GM04503 (cell line): ENCODE data around the gene TANC1.

Experiments used
- DNase-seq: peaks from one replicate; pipeline ENCODE4 v3.0.0-alpha.2; 2012; ENCODE audit warnings: low read depth

The TANC1 gene

DNA sequence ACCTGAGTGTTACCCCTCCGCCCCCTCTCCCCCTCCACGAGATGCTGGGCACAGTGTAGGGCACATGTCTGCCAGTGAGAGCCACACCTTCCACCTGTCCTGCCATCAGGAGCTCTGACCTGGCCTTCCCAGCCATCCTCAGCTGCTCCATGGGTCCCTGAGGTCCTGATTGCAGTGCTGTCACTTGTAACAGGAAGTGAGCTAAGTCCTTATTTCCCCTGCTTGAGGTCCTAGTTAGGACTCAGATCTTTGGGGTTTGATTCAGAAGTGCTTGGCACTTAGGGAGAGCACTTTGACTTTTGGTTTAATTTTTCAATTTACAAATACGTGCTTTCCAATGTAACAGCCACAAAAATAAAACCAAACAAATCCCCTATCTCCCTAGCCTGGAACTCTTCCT is 192.5 kb downstream of the TANC1 start:
- DNase-seq: no peak

DNA sequence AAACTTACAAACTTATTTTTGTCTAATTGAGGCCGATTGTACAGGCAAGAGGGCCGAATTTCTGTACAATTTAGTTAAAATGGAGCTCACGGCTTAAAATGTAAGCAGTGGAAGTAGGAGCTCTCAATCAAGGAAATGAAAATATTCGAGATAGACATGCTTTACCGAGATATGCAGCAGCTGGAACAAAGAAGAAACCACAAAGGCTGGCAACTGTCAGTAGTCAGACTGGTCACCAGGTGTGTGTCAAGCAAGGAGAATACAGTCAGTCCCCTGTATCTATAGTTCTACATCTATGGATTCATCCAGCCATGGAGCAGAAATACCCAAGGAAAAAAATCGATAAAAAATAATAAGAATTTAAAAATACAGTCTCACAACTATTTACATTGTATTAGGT is 195.5 kb downstream of the TANC1 start:
- DNase-seq: no peak

DNA sequence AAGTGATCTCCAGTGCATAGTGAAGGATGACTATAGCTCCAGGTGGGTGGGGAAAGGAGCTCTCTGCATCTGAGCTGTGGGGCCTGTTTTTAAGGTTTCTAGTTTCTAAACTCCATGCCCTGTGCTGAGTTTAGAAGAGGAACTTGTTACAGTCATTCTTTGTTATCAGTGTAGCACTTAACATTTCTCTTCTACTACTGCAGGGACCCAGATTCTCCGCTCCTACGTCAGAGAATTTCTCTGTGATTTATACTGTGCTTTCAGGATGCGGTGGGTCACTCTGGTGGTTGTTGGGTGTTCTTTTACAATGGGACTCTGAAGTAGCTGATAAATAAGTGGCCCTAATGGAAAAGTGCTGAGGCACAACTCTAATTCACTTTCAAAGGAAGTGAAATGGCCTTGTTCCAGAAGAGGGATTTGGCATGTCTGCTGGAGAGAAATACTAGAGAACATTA is 196.0 kb downstream of the TANC1 start:
- DNase-seq: no peak

GRCh38 chr2:159165048-159165447 is 196.6 kb downstream of the TANC1 start:
- no peak for DNase-seq

DNA sequence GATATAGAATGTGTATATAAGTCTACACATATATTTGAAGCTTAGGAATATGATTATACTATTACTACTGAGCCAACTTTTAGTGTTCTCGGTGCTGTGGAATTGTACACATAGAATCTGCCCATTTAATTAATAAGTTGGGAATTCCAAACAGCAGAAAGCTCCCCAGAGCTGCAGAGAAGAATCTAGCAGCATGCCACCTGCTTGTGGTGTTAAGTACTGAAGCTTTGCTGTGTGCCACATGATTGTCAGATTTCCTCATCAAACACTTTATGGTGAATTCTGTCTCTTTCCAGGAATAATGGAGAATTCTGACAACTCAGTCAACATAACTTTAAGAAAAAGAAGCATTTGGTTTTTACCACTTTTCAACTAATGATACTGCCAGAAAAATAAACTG is 200.3 kb downstream of the TANC1 start:
- no peak for DNase-seq

- DNase-seq: no peak
These were observed 200.7 kb downstream of the TANC1 start for GRCh38 chr2:159169187-159169586.

DNA sequence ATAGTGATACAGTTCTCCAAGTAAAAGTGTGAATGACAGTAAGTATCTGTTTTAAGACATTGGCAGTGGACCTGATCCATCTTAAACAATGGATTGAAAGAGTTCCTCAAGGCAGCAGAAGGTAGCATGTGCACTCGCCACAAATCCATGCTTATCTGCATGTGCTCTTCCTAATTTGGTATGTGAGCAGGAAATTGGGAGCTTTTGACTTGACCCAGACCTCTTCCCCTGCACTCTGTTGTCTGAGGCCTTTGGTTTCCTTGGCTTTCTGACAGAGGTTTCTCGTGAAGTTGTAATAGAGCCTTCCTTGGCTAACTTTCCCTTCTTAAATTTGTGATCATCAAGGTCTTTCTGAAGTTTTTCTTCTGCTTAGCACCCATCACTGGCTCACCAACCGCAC is 204.0 kb downstream of the TANC1 start:
- DNase-seq: no peak

GRCh38 chr2:159174759-159175158 is 206.3 kb downstream of the TANC1 start:
- no peak for DNase-seq

DNA sequence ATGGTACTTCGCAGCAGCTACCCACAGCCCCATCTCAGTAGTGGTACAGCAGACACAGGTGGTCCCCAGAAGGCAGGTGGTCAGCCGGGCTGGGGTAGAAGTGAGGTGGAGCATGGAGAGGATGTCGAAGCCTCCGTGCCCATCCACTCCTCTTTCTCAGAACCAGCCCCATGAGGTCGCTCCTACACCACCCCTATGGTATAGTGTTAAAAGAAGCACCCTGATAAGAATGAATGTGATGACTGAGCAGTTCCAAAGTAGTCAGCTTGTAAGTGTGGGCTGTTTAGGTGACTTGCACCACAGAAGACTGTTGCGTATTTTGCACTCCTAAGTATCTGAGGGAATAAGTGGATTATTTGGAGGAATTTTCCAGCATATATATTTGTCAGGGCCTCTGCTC is 206.7 kb downstream of the TANC1 start:
- no peak for DNase-seq

- no peak for DNase-seq
These were observed 207.5 kb downstream of the TANC1 start for GRCh38 chr2:159175927-159176326.

GRCh38 chr2:159176555-159176954 is 208.1 kb downstream of the TANC1 start:
- DNase-seq: no peak

- DNase-seq: no peak
These were observed 208.9 kb downstream of the TANC1 start for GRCh38 chr2:159177357-159177756.

DNA sequence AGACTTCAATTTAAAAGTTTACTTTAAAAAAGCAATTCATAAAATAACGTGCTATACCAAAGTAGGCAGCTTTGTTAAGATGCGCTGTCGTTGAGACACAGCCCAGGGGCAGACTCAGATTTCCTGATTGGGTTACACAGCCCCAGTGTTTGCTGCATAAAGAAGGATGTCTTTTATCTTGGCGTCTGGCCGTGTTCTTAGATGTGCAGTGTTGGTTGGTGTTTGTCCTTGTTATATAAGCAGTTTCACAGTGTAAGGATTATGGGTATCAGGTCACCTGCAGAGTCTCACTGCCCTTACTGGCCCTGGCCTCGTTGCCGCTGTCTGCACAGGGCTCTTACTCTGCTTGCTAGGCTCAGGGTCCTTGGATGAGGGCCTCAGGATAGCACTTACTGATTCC is 209.5 kb downstream of the TANC1 start:
- DNase-seq: no peak

DNA sequence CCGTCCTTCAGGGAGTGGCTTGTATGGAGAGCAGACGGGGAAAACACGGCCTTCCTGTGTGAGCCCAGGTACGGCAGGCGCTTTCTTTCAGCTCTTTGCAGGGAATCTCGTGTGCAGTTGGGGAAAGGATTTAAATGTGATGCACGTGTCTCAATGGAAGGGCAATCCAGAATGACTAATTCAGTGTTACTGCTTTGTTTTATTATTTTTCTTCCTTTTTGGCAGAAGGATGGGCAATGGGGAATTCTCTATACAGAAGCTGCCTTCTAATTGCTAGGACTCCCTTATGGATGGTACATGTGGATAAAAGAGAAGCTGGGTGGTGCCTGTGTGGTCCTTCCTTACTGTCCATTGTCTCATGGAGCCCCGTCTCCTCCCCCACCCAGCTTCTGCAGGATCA is 210.7 kb downstream of the TANC1 start:
- no peak for DNase-seq

DNA sequence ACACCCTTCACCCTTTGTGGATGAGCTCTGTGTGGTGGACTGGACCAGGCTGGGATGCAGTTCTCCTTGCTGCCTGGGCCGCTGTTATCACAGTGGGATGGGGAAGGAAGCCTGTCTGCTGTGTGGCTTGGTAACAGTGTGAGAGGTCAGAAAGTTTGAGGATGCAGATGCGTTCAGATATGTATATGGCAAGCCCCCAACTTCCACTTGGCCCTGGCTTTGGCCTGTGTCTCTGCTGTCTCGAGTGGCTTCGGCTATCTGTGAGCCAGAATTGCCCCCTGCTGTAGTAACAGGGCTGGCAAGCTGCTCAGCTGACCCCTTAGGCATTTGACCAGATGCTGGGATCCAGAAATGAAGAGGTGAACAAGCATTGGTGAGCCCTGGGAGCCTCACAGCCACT is 211.3 kb downstream of the TANC1 start:
- no peak for DNase-seq

GRCh38 chr2:159183346-159183745 is 214.9 kb downstream of the TANC1 start:
- DNase-seq: no peak

DNA sequence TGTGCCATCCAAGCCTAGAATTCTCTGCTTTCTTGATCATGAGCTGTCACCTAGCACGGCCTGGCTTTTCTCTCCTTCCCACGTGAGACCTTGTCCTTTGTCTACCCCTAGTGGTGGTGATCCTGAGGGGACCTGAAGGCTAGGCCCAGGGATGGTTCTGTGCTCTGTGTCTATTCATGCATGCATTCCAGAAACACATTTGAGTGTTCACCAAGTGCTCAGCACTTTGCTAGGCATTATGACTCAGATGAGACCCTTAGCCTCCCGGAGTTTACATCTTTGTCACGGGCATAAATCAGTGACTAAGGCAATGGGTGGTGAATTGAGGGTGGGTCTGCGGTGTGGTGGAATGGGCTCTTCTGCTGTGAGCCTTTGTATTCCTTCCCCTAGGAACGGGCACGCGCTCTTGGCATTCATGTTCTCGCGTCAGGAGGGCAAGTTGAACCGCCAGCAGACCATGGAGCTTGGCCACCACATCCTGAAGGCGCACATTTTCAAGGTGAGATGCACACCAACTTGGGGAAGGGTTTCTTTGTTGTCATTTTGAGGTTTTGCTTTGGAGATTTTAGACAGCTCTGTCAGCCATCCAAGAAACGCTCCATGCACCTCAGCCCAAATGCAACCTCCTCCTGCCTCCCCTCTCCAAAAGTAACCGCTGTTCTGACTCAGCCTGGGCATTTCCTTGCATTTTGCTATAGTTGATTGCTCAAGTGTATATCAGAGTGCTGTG is 217.1 kb downstream of the TANC1 start:
- DNase-seq: no peak

DNA sequence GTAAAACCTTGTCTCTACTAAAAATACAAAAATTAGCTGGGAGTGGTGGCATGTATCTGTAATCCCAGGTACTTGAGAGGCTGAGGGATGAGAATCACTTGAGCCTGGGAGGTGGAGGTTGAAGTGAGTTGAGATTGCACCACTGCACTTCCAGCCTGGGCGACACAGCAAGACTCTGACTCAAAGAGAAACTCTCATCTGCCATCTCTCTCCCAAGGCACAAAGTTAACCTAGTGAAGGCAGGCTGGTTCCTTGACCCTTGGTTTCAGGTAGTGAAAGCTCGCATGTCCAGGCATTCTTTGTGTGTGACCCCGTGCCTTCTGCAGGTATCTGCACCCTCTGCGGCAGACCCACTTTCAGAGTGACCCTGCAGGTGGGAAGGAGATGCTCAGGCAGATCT is 218.0 kb downstream of the TANC1 start:
- no peak for DNase-seq

DNA sequence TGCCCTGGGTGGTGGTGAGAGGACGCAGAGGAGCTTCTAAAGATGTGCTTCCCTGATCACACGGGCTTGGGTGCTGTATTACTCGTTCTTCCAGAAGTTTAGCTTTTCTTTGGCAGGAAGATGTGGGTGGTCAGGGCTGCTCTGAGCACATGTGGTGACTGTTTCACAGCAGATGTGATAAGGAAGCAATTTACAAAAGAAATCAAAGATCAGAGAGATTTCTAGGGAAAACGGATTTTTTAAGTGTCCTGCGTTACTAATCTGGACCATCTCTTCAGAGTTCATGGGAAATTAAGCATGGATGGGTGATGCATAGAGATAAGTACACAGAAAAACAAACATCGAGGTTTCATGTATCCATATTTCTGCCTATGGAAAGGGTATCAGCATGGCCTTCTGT is 218.7 kb downstream of the TANC1 start:
- no peak for DNase-seq

GRCh38 chr2:159188449-159188848 is 220.0 kb downstream of the TANC1 start:
- DNase-seq: no peak

DNA sequence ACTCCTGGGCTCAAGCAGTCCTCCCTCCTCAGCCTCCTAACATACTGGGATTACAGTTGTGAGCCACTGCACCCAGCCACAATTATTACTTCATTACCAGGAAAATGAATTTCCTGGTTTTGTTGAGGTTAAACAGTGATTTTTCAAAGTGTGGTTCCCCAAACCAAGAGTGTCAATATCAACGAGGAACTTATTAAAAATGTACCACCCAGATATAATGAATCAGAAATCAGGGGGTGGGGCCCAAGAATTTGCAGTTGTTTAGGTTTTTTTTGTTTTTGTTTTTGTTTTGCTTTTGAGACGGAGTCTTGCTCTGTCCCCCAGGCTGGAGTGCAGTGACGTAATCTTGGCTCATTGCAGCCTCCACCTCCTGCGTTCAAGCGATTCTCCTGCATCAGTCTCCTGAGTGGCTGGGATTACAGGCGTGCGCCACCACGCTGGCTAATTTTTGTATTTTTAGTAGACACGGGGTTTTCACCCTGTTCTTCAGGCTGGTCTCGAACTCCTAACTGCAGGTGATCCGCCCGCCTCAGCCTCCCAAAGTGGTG is 224.0 kb downstream of the TANC1 start:
- DNase-seq: no peak

DNA sequence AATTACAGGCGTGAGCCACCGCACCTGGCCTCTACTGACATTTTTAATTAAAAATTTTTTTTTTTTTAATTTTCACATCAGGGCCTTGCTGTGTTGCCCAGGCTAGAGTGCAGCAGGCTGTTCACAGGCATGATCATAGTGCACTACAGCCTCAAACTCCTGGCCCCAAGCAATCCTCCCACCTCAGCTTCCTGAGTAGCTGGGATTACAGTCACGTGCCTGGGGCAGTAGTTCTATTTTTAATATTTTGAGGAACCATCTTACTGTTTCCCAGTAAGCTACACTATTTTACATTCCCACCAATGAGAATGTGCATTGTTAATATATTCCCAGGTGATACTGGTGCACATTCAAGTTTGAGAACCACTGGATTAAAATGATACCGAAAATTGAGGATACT is 225.4 kb downstream of the TANC1 start:
- DNase-seq: no peak

DNA sequence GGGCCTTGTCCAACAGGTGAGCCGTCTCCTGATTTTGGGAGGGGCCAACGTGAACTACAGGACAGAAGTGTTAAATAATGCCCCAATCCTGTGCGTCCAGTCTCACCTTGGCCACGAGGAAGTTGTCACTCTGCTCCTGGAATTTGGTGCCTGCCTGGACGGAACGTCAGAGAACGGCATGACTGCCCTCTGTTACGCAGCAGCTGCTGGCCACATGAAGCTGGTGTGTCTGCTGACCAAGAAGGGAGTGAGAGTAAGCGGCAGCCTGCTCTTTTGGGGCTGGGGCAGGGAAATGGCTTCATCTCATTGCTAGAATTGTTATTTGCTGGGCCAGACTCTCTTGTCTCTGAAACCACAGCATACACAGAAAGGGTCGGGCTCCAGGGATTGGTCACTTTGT is 225.8 kb downstream of the TANC1 start:
- DNase-seq: no peak

DNA sequence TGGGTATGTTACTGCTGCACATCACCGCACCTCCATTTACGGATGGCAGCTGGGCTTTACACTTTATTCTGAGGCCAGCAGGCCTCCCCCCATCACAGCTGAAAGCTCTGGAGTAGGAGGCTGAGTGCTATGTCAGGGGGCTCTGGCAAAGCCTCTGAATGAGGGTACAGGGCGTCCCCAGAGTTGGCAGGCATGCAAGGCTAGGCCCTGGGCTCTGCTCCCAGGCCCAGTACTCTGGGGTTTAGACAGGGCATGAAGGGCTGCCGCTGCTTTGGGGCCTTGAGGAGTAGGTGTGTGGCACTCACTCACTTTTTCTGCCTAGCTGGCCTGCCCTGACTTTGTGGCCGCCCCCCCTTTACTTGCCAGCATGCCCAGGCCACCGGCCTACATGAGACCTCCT is 227.3 kb downstream of the TANC1 start:
- DNase-seq: no peak
